Neural progenitor cell (in vitro differentiated cells): ENCODE data around the gene DPF3. TPM values are rescaled to one million over a fixed set of nuclear protein-coding genes. Genes with fewer than 3 reads are reported as not detected.

Experiments used
- DNase-seq: peaks from one replicate; pipeline ENCODE4 v3.0.0-alpha.2; 2016; ENCODE audit warnings: low spot score
- H2AFZ ChIP-seq: fragments of 200-600 bp; sonication (generic); replicated peaks from 2 replicates; pipeline ENCODE4 v1.6.1; 2016; ENCODE audit warnings: antibody characterized with exemption
- H3F3A ChIP-seq: fragments of 200-600 bp; sonication (generic); 2 replicates; pipeline ENCODE4 v1.6.1; 2016; ENCODE audit warnings: antibody characterized with exemption, low read depth
- H3K27ac ChIP-seq: fragments of 200-600 bp; sonication (generic); 2 replicates; pipeline ENCODE4 v1.5.1; 2016; ENCODE audit warnings: mild to moderate bottlenecking
- H3K27me3 ChIP-seq: fragments of 200-600 bp; sonication (generic); 2 replicates; pipeline ENCODE4 v1.6.1; 2016; ENCODE audit warnings: mild to moderate bottlenecking, moderate library complexity
- H3K36me3 ChIP-seq: fragments of 200-600 bp; sonication (generic); 2 replicates; pipeline ENCODE4 v1.5.1; 2016
- H3K4me1 ChIP-seq: fragments of 200-600 bp; sonication (generic); 2 replicates; pipeline ENCODE4 v1.6.1; 2016; ENCODE audit warnings: mixed run types
- H3K4me2 ChIP-seq: fragments of 200-600 bp; sonication (generic); 2 replicates; pipeline ENCODE4 v1.6.1; 2016
- H3K4me3 ChIP-seq: fragments of 200-600 bp; sonication (generic); 2 replicates; pipeline ENCODE4 v1.5.1; 2016
- H3K79me2 ChIP-seq: fragments of 200-600 bp; sonication (generic); 2 replicates; pipeline ENCODE4 v1.6.1; 2016; ENCODE audit warnings: low read depth
- H3K9ac ChIP-seq: fragments of 200-600 bp; sonication (generic); 2 replicates; pipeline ENCODE4 v1.6.1; 2016
- H3K9me3 ChIP-seq: fragments of 200-600 bp; sonication (generic); 2 replicates; pipeline ENCODE4 v1.5.1; 2016; ENCODE audit warnings: low read depth
- H4K20me1 ChIP-seq: fragments of 200-600 bp; sonication (generic); 2 replicates; pipeline ENCODE4 v1.6.1; 2016; ENCODE audit warnings: low read depth
- H3K27ac Mint-ChIP-seq: 3 replicates; pipeline ENCODE4 v1.8.0; 2021; ENCODE audit warnings: mixed read lengths
- H3K27me3 Mint-ChIP-seq: 2 replicates; pipeline ENCODE4 v1.8.0; 2022; ENCODE audit warnings: low read depth, mild to moderate bottlenecking, inconsistent platforms, moderate library complexity, mixed read lengths; ENCODE audit not compliant: insufficient read depth
- H3K36me3 Mint-ChIP-seq: 3 replicates; pipeline ENCODE4 v1.8.0; 2021; ENCODE audit warnings: mixed read lengths
- H3K4me1 Mint-ChIP-seq: 3 replicates; pipeline ENCODE4 v1.8.0; 2021; ENCODE audit warnings: mixed read lengths
- H3K4me3 Mint-ChIP-seq: 3 replicates; pipeline ENCODE4 v1.8.0; 2021; ENCODE audit warnings: mild to moderate bottlenecking, moderate library complexity, mixed read lengths
- H3K9me3 Mint-ChIP-seq: 3 replicates; pipeline ENCODE4 v1.8.0; 2020; ENCODE audit warnings: mixed read lengths
- EZH2 ChIP-seq: fragments of 200-600 bp; sonication (generic); IDR thresholded peaks from 2 replicates; pipeline ENCODE4 v1.6.1; 2017; ENCODE audit warnings: antibody characterized with exemption, mild to moderate bottlenecking, moderate library complexity
- EZH2phosphoT487 ChIP-seq: fragments of 200-600 bp; sonication (generic); IDR thresholded peaks from 2 replicates; pipeline ENCODE4 v1.6.1; 2017; ENCODE audit warnings: antibody characterized with exemption
- total RNA-seq: library from RNA; depleted of rRNA; stranded (reverse); fragments of >200 nt; gene quantifications from 2 replicates; pipeline ENCODE4 v1.2.3, GENCODE V29; 2015; ENCODE audit warnings: low replicate concordance
- TF ChIP-seq, protein P1 (sequence below): fragments of 200-600 bp; sonication (generic); IDR thresholded peaks from 2 replicates; pipeline ENCODE4 v1.5.1; 2017; ENCODE audit warnings: antibody characterized with exemption, mild to moderate bottlenecking

Gene DPF3
- total RNA-seq, 1 donor from 2014 or later: not detected

DNA sequence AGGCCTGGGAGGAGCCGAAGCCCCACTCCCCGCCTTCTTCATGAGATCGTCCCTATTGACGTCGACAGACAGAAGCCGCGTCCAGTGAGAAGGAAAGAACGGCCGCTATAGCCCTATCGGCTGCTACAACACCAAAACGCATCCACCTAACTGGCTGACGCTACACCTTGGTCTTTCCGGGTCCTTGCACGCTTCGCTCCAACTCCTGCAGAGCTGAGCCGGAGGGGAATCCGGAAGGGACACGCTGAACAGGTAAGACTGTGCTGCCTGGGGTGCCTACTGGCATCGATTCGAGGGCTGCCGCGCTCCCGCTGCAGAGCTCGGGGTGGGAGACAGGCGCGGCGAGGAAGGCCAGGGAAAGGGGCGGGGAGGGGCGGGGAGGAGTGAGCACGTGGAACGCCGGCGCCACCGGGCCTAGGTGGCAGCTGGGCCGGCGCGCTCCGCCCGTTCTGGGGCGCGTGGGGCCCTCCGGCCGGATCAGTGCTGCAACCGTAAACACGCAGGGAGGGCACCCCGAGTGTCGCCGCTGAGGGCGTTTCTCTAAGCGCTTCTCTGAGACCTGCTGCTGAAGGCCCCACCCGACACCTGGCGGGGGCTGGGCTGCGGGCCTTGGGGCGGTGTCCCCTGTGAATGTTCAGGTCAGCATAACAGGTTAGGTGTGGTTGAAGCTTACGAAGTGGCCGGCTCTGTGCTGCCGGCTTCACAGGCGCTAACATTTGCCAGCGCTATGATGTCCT is 32.6 kb upstream of the DPF3 start, which contains the start of gene DCAF4:
Gene DCAF4 (plus strand): TSS at position 173 of the 737 bp plus-strand sequence. CDS start 11,515 bp downstream, outside the sequence.
- Histone ChIP-seq H3K79me2 (no peaks in the 10 kb centered on the region), H3K4me2 (peak within 1 kb of the TSS; percentile 91), H3K4me1 (no peaks in the 10 kb centered on the region), H4K20me1 (no peaks in the 10 kb centered on the region), H2AFZ (peak within 1 kb of the TSS; percentile 94), H3K27ac (no peak within 1 kb of the TSS), H3K36me3 (no peaks in the 10 kb centered on the region), H3K27me3 (peaks cover 25% of the 10 kb centered on the region), H3K4me3 (peak within 1 kb of the TSS; percentile 59), H3K9ac (no peak within 1 kb of the TSS), H3F3A (no peaks in the 10 kb centered on the region), H3K9me3 (no peaks in the 10 kb centered on the region)
- Mint-ChIP-seq H3K4me3 (peak within 1 kb of the TSS; percentile 93), H3K4me1 (peaks cover 10% of the 10 kb centered on the region), H3K36me3 (no peaks in the 10 kb centered on the region), H3K27me3 (peaks cover 4% of the 10 kb centered on the region), H3K27ac (no peak within 1 kb of the TSS), H3K9me3 (no peaks in the 10 kb centered on the region)
- TF ChIP-seq EZH2 (no peak), EZH2phosphoT487 (no peak)
- TF ChIP-seq, protein P1, sequence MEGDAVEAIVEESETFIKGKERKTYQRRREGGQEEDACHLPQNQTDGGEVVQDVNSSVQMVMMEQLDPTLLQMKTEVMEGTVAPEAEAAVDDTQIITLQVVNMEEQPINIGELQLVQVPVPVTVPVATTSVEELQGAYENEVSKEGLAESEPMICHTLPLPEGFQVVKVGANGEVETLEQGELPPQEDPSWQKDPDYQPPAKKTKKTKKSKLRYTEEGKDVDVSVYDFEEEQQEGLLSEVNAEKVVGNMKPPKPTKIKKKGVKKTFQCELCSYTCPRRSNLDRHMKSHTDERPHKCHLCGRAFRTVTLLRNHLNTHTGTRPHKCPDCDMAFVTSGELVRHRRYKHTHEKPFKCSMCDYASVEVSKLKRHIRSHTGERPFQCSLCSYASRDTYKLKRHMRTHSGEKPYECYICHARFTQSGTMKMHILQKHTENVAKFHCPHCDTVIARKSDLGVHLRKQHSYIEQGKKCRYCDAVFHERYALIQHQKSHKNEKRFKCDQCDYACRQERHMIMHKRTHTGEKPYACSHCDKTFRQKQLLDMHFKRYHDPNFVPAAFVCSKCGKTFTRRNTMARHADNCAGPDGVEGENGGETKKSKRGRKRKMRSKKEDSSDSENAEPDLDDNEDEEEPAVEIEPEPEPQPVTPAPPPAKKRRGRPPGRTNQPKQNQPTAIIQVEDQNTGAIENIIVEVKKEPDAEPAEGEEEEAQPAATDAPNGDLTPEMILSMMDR: no peak
- peak; percentile 98 for DNase-seq

DNA sequence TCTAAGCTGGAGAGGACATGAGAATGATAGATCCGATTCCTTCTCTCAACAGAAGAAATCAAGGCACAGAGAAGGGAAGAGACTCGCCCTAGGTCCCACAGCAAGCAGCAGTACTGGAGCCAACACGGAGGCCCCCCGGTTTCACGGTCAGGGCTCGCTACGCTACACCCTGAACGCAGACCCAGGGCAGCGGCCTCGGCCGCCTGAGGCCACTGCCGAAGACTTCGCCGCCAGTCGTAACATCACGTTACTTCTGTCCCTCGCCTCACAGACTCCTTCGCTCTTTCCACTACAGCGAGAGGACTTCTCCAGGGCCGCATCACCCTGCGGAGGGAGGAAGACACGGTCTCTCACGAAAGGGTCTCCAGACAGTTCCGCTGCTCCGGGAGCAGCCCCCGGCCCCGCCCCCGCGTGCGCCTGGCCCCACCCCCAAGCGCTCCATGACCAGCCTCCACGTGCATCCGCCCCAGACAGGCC is 32.0 kb upstream of the DPF3 start:
- Mint-ChIP-seq H3K27ac (no peak overlapping the region), H3K9me3 (no peaks in the 10 kb centered on the region), H3K4me3 (peak overlapping the region; percentile 93), H3K36me3 (no peaks in the 10 kb centered on the region), H3K4me1 (peaks cover 10% of the 10 kb centered on the region), H3K27me3 (peaks cover 4% of the 10 kb centered on the region)
- Histone ChIP-seq H3K9ac (no peak overlapping the region), H4K20me1 (no peaks in the 10 kb centered on the region), H3K4me1 (no peaks in the 10 kb centered on the region), H2AFZ (peak overlapping the region; percentile 78), H3K9me3 (no peaks in the 10 kb centered on the region), H3K36me3 (no peaks in the 10 kb centered on the region), H3K27ac (no peak overlapping the region), H3K4me3 (peak overlapping the region; percentile 59), H3K4me2 (peak overlapping the region; percentile 91), H3F3A (no peaks in the 10 kb centered on the region), H3K79me2 (no peaks in the 10 kb centered on the region), H3K27me3 (peaks cover 25% of the 10 kb centered on the region)
- no peak for DNase-seq
- TF ChIP-seq EZH2phosphoT487: no peak
- TF ChIP-seq EZH2: no peak
- TF ChIP-seq, protein P1: no peak

GRCh38 chr14:72925171-72925759 is 31.4 kb upstream of the DPF3 start:
- H3K4me3 Mint-ChIP-seq: peak overlapping the region; percentile 93
- H3K79me2 ChIP-seq: no peaks in the 10 kb centered on the region
- H3K4me2 ChIP-seq: peak overlapping the region; percentile 91
- H3K27ac Mint-ChIP-seq: no peak overlapping the region
- H3K27ac ChIP-seq: no peak overlapping the region
- H3K36me3 ChIP-seq: no peaks in the 10 kb centered on the region
- H4K20me1 ChIP-seq: no peaks in the 10 kb centered on the region
- no peaks in the 10 kb centered on the region for H3F3A ChIP-seq
- H3K9ac ChIP-seq: no peak overlapping the region
- H3K9me3 ChIP-seq: no peaks in the 10 kb centered on the region
- H2AFZ ChIP-seq: peak overlapping the region; percentile 78
- H3K4me3 ChIP-seq: peak overlapping the region; percentile 59
- peaks cover 10% of the 10 kb centered on the region for H3K4me1 Mint-ChIP-seq
- H3K27me3 Mint-ChIP-seq: peaks cover 4% of the 10 kb centered on the region
- no peaks in the 10 kb centered on the region for H3K36me3 Mint-ChIP-seq
- H3K4me1 ChIP-seq: no peaks in the 10 kb centered on the region
- TF ChIP-seq EZH2phosphoT487 (no peak), EZH2 (no peak)
- TF ChIP-seq, protein P1: no peak
- DNase-seq: no peak
- no peaks in the 10 kb centered on the region for H3K9me3 Mint-ChIP-seq
- H3K27me3 ChIP-seq: peaks cover 25% of the 10 kb centered on the region
